Esophagus muscularis mucosa (tissue), 4 donors: ENCODE measurements around the gene ZFYVE19. TPM values are rescaled to one million over a fixed set of nuclear protein-coding genes. Genes with fewer than 3 reads are reported as not detected.

Experiments used
- DNase-seq: peaks from one replicate; pipeline ENCODE4 v3.0.0-alpha.2; 2017; ENCODE audit errors: extremely low spot score
- H3K27ac ChIP-seq, 4 donors: fragments of 200-600 bp; sonication (generic); replicated peaks in 1 of 4; 1 replicate in 3 of 4; 2 replicates in 1 of 4; pipeline ENCODE4 v1.5.1; 2016 to 2019; ENCODE audit warnings: mild to moderate bottlenecking in 1 of 4
- H3K27me3 ChIP-seq, 4 donors: fragments of 200-600 bp; sonication (generic); one replicate each; pipeline versions ENCODE4 v1.5.1 to v1.6.0; 2016 to 2019
- H3K36me3 ChIP-seq, 4 donors: fragments of 200-600 bp; sonication (generic); one replicate each; pipeline ENCODE4 v1.5.1; 2016 to 2019
- H3K4me1 ChIP-seq, 4 donors: fragments of 200-600 bp; sonication (generic); one replicate each; pipeline ENCODE4 v1.5.1; 2016 to 2019
- H3K4me3 ChIP-seq, 4 donors: fragments of 200-600 bp; sonication (generic); 1 replicate in 2 of 4; 2 replicates in 2 of 4; pipeline ENCODE4 v1.5.1; 2016 to 2019; ENCODE audit warnings: mild to moderate bottlenecking in 4 of 4, moderate library complexity in 1 of 4
- H3K9me3 ChIP-seq, 4 donors: fragments of 200-600 bp; sonication (generic); 1 replicate in 3 of 4; 2 replicates in 1 of 4; pipeline ENCODE4 v1.5.1; 2016 to 2019
- EP300 ChIP-seq: sonication (generic); formaldehyde crosslinking; IDR thresholded peaks from one replicate; pipeline ENCODE4 v1.6.1; 2017; ENCODE audit warnings: antibody characterized with exemption
- POLR2A ChIP-seq: fragments of 450-650 bp; IDR thresholded peaks from one replicate; pipeline ENCODE4 v1.6.1; 2017; ENCODE audit warnings: antibody characterized with exemption, moderate library complexity, mild to moderate bottlenecking, low read depth
- POLR2AphosphoS5 ChIP-seq, 2 donors: sonication (generic); formaldehyde crosslinking; IDR thresholded peaks; one replicate each; pipeline ENCODE4 v1.6.1; 2017; ENCODE audit warnings: antibody characterized with exemption in 2 of 2
- WGBS: methylation state at CpG from one replicate; pipeline ENCODE4 v1.1.5; 2018; 5-methylcytosine and 5-hydroxymethylcytosine counted together
- intact Hi-C: fragments of 100-400 bp; cut with DNase I; formaldehyde crosslinking; loops from one replicate; pipeline ENCODE4 v1.15.1; 2023
- total RNA-seq, 4 donors: library from RNA; depleted of rRNA; stranded (reverse); fragments of >200 nt; gene quantifications; one replicate each; pipeline versions ENCODE4 v1.1.0 to v1.2.1, GENCODE V29; 2016
- TF ChIP-seq, protein P1 (sequence below), 3 experiments: fragments of 200-600 bp in 2 of 3; fragments of 450-650 bp in 1 of 3; sonication (generic) in 2 of 3; IDR thresholded peaks; one replicate each; pipeline ENCODE4 v1.5.1; 2017 to 2019; ENCODE audit warnings: antibody characterized with exemption in 3 of 3, mild to moderate bottlenecking in 2 of 3, moderate library complexity in 1 of 3

The ZFYVE19 gene
- total RNA-seq, 4 donors from 2014 or later, result 14.4 to 36.8 (median 18.8) TPM

DNA sequence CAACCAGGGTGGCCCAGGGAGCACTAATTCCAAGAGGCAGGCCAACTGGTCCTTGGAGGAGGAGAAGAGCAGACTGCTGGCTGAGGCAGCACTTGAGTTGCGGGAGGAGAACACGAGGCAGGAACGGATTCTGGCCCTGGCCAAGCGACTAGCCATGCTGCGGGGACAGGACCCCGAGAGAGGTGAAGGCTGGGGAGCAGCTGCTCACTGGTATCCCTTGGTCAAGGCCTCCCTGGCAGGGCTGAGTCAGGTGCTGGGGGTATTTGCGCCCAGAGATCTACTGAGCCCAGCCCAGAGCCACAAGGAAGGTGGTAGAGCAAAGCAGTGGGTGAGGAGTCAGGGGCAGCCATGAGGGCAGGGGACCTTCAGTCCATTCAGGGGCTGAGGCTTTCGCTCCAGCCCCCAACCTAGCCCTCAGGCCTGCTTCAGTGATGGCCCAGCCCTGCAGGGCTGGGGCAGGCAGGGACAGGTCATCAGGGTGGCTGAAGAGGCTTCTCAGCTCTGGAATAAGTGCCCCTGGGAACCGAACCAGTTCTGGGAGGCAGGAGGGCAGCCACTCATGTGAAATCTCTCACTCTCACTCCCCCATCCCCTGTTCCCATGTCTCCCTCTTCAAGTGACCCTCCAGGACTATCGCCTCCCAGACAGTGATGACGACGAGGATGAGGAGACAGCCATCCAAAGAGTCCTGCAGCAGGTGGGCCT, 6.0 kb downstream of the ZFYVE19 start:
- intact Hi-C loops, result no loop called here
- Histone ChIP-seq H3K36me3 (peaks cover 7 to 61% (median 49%) of the 10 kb centered on the region in 4 donors), H3K4me3 (no peak overlapping the region), H3K4me1 (peaks cover 8 to 13% (median 12%) of the 10 kb centered on the region in 4 donors), H3K9me3 (no peaks in the 10 kb centered on the region), H3K27me3 (no peaks in the 10 kb centered on the region), H3K27ac (no peak overlapping the region)
- no peak for DNase-seq
- TF ChIP-seq, protein P1, sequence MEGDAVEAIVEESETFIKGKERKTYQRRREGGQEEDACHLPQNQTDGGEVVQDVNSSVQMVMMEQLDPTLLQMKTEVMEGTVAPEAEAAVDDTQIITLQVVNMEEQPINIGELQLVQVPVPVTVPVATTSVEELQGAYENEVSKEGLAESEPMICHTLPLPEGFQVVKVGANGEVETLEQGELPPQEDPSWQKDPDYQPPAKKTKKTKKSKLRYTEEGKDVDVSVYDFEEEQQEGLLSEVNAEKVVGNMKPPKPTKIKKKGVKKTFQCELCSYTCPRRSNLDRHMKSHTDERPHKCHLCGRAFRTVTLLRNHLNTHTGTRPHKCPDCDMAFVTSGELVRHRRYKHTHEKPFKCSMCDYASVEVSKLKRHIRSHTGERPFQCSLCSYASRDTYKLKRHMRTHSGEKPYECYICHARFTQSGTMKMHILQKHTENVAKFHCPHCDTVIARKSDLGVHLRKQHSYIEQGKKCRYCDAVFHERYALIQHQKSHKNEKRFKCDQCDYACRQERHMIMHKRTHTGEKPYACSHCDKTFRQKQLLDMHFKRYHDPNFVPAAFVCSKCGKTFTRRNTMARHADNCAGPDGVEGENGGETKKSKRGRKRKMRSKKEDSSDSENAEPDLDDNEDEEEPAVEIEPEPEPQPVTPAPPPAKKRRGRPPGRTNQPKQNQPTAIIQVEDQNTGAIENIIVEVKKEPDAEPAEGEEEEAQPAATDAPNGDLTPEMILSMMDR (IDR thresholded peaks at IDR 0.05), result no peak
- TF ChIP-seq POLR2A (no peak), EP300 (no peak), POLR2AphosphoS5 (IDR thresholded peaks at IDR 0.05) (no peak)
- 98% methylated on average over 12 of the region's 12 CpGs for WGBS

DNA sequence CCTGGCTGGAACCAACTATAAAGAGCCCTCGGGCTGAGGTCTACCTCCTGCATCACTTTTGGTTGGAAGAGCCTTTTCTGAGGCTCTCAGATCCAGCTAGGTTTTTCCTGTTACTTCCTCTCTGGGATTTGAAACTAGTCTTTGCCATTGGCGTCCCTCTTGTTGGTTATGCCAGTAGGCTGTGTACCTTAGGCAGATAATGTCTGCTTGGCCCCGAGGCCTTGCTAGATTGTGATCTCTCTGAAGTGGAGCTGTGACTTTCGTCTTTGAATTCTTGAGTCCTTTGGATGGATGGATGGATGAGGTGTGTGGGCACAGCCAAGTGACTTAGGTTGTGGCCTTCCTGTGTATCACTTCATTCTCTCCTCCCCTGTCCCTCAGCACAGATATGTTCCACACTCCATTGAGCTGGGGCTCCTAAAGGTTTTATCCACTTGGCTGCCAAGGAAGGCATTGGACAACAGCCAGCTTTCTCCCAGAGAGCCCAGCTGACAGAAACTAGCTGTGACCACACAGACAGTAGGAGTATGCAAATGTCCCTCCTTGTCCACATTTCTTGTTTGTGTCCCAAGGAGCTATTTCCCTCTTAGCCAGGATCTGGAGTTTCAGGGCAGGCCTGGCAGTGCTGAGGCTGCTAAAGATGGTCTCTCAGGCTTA, 8.3 kb downstream of the ZFYVE19 start:
- Histone ChIP-seq H3K9me3 (no peaks in the 10 kb centered on the region), H3K4me1 (no peaks in the 10 kb centered on the region), H3K27me3 (no peaks in the 10 kb centered on the region), H3K4me3 (no peak overlapping the region), H3K27ac (no peak overlapping the region), H3K36me3 (peaks cover 7 to 55% (median 43%) of the 10 kb centered on the region in 4 donors)
- WGBS, result 87% methylated on average over 4 of the region's 4 CpGs
- intact Hi-C loops, result no loop called here
- no peak for DNase-seq
- TF ChIP-seq POLR2AphosphoS5 (IDR thresholded peaks at IDR 0.05) (no peak), POLR2A (no peak), EP300 (no peak)
- TF ChIP-seq, protein P1 (IDR thresholded peaks at IDR 0.05), result no peak

DNA sequence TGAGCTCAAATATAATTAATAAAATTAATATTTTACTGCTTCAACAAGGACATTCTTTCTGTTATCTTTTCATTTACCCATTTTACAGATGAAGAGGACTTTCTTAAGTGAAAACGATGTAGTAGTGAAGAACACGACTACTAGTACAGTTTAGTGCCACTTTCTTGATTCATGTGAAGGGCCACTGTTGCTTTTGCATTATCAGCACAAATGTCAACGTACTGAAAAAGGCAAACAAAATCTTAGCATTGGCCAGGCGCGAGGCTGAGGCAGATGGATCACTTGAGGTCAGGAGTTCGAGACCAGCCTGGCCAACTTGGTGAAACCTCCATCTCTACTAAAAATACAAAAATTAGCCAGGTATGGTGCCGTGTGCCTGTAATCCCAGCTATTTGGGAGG, 12.2 kb downstream of the ZFYVE19 start:
- Histone ChIP-seq H3K27me3 (no peaks in the 10 kb centered on the region), H3K4me1 (no peaks in the 10 kb centered on the region), H3K9me3 (no peaks in the 10 kb centered on the region), H3K4me3 (no peak overlapping the region), H3K36me3 (peaks cover 0 to 18% (median 9%) of the 10 kb centered on the region in 4 donors), H3K27ac (no peak overlapping the region)
- TF ChIP-seq, protein P1 (IDR thresholded peaks at IDR 0.05), result no peak
- no peak for TF ChIP-seq POLR2A
- no peak for TF ChIP-seq EP300
- TF ChIP-seq POLR2AphosphoS5 (IDR thresholded peaks at IDR 0.05), result no peak
- WGBS, result 74% methylated on average over 7 of the region's 7 CpGs
- intact Hi-C loops, result no loop called here
- no peak for DNase-seq

DNA sequence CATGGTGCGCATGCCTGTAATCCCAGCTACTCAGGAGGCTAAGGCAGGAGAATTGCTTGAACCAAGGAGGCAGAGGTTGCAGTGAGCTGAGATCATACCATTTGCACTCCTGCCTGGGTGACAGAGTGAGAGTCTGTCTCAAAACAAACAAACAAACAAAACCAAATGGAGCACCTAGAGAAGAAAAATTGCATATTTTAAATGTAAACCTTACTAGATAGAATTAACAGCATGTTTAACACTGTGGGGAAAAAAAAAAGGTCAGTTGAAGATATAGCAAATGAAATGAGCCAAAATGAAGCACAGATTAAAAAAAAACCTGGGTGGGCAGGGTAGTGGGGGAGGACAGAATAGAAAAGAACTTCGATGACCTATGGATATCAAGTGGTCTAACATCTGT, 14.3 kb downstream of the ZFYVE19 start:
- no peak for DNase-seq
- H3K36me3 ChIP-seq, result no peaks in the 10 kb centered on the region
- no peaks in the 10 kb centered on the region for H3K4me1 ChIP-seq
- no peak overlapping the region for H3K4me3 ChIP-seq
- H3K9me3 ChIP-seq, result no peaks in the 10 kb centered on the region
- H3K27me3 ChIP-seq, result no peaks in the 10 kb centered on the region
- intact Hi-C loops, result no loop called here
- TF ChIP-seq, protein P1 (IDR thresholded peaks at IDR 0.05), result no peak
- TF ChIP-seq POLR2A, result no peak
- TF ChIP-seq POLR2AphosphoS5 (IDR thresholded peaks at IDR 0.05), result no peak
- TF ChIP-seq EP300, result no peak
- no peak overlapping the region for H3K27ac ChIP-seq
- WGBS, result 92% methylated on average over 2 of the region's 2 CpGs
